WERI-Rb-1 (cell line): Measurements from ENCODE around the gene CATSPERB.
"Not testable (repeated sequence)": the region's sequence is repeated elsewhere in the genome, so short reads cannot be mapped to it uniquely, and the experiment has no call there.

Experiments used
- DNase-seq: peaks from one replicate; pipeline ENCODE4 v3.0.0-alpha.2; 2020
- H3K27ac ChIP-seq: fragments of 250-450 bp; sonication (Bioruptor Pico); 2 replicates; pipeline ENCODE4 v1.5.1; 2020; ENCODE audit warnings: mild to moderate bottlenecking, moderate library complexity
- H3K27me3 ChIP-seq: fragments of 250-450 bp; sonication (Bioruptor Pico); 2 replicates; pipeline ENCODE4 v1.5.1; 2021; ENCODE audit warnings: mild to moderate bottlenecking, low read depth, moderate library complexity; ENCODE audit not compliant: insufficient read depth, severe bottlenecking
- H3K36me3 ChIP-seq: fragments of 250-450 bp; sonication (Bioruptor Pico); 2 replicates; pipeline ENCODE4 v1.5.1; 2020; ENCODE audit warnings: mild to moderate bottlenecking, moderate library complexity
- H3K4me3 ChIP-seq: 2 replicates; pipeline ENCODE4 v1.5.1; 2011; ENCODE audit warnings: low read depth, mild to moderate bottlenecking, control low read depth, low read length
- H3K9me3 ChIP-seq: fragments of 250-450 bp; sonication (Bioruptor Pico); 2 replicates; pipeline ENCODE4 v1.5.1; 2021; ENCODE audit warnings: mild to moderate bottlenecking, moderate library complexity; ENCODE audit not compliant: severe bottlenecking
- TF ChIP-seq, protein P1 (sequence below): IDR thresholded peaks from 2 replicates; pipeline ENCODE4 v1.5.1; 2011; ENCODE audit warnings: low read depth, mild to moderate bottlenecking, control low read depth, inconsistent platforms, low read length

The CATSPERB gene

DNA sequence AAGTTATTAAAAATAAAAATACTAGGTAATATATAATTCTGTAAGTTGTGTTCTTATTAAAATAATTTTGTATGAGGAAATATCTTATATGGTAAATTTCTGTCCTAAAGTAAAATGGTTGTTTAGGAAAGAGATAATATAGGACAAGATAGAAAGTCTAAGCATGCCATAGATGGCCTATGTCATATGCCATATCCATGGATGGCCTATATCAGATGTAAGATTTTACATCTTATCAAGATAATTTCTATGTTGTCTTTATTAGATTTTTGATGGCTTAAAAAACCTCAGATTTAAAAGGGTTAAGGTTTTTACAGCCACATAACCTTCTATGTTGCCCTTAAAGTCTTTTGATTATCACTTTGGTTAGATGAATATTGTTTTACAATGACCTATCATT is 52.6 kb downstream of the CATSPERB start:
- peaks cover 8% of the 10 kb centered on the region for H3K9me3 ChIP-seq
- H3K4me3 ChIP-seq: no peak overlapping the region
- no peaks in the 10 kb centered on the region for H3K27me3 ChIP-seq
- no peaks in the 10 kb centered on the region for H3K36me3 ChIP-seq
- no peak overlapping the region for H3K27ac ChIP-seq
- TF ChIP-seq, protein P1, sequence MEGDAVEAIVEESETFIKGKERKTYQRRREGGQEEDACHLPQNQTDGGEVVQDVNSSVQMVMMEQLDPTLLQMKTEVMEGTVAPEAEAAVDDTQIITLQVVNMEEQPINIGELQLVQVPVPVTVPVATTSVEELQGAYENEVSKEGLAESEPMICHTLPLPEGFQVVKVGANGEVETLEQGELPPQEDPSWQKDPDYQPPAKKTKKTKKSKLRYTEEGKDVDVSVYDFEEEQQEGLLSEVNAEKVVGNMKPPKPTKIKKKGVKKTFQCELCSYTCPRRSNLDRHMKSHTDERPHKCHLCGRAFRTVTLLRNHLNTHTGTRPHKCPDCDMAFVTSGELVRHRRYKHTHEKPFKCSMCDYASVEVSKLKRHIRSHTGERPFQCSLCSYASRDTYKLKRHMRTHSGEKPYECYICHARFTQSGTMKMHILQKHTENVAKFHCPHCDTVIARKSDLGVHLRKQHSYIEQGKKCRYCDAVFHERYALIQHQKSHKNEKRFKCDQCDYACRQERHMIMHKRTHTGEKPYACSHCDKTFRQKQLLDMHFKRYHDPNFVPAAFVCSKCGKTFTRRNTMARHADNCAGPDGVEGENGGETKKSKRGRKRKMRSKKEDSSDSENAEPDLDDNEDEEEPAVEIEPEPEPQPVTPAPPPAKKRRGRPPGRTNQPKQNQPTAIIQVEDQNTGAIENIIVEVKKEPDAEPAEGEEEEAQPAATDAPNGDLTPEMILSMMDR: no peak
- DNase-seq: no peak

DNA sequence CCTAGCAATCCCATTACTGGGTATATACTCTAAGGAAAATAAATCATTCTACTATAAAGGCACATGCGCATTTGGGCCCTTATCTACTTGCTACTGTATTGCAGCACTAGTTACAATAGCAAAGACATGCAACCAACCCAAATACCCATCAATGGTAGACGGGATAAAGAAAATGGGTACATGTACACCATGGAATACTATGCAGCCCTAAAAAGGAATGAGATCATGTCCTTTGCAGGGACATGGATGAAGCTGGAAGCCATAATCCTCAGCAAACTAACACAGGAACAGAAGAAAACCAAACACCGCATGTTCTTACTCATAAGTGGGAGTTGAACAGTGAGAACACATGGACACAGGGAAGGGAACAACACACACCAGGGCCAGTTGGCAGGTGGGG is 54.2 kb downstream of the CATSPERB start:
- DNase-seq, H3K4me3 ChIP-seq, H3K36me3 ChIP-seq, H3K9me3 ChIP-seq, H3K27ac ChIP-seq, H3K27me3 ChIP-seq: not testable (repeated sequence)

DNA sequence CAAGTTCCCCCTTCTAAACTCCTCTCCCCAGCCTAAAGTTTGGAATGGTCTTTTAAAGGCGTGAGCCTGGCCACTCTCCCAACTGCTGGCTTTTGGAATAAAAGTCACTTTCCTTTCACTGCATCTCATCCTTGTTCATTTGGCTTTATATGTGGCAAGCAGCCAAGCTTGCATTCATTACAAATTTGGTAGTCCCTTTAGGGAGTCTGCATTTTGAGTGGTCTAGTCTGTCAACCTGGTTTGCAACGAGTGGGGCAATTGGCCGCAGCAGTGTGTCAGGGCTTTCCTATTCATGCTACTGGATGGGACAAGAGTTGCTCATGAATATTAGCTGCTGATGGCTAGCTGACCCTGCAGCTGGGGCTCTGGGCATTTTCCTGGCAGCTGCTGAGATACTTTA is 57.0 kb downstream of the CATSPERB start:
- Histone ChIP-seq H3K27ac (no peak overlapping the region), H3K9me3 (peaks cover 6% of the 10 kb centered on the region), H3K36me3 (no peaks in the 10 kb centered on the region), H3K4me3 (no peak overlapping the region), H3K27me3 (no peaks in the 10 kb centered on the region)
- TF ChIP-seq, protein P1: no peak
- DNase-seq: no peak

DNA sequence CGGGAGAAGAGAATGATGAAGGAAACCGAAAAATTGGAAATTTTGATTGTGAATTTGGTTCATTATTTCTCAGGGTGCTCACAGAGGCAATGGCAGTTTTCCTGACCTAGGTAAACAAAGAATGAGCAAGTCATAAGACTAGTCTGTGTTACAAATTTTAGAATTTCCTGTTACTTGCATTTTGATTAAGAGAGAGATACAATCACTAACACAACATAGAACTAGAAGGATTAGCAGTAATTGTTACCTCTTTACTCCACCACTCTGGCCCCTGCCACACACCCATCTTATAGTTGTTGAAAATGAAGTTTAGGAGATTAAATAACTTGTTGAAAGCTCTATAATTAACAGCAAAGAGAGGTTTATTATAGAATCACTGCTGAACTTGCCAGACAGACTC is 62.0 kb downstream of the CATSPERB start:
- TF ChIP-seq, protein P1: no peak
- no peak for DNase-seq
- H3K27ac ChIP-seq: no peak overlapping the region
- no peaks in the 10 kb centered on the region for H3K9me3 ChIP-seq
- no peaks in the 10 kb centered on the region for H3K36me3 ChIP-seq
- H3K4me3 ChIP-seq: no peak overlapping the region
- H3K27me3 ChIP-seq: no peaks in the 10 kb centered on the region

DNA sequence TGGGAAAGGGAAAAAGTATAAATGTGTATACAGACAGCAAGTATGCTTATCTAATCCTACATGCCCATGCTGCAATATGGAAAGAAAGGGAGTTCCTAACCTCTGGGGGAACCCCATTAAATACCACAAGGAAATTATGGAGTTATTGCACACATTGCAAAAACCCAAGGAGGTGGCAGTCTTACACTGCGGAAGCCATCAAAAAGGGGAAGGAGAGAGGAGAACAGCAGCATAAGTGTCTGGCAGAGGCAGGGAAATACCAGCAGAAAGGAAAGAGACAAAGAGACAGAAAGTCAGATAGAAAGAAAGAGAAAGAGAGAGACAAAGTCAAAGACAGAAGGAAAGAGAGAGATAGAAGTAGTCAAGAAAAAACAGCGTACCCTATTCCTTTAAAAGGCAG is 64.8 kb downstream of the CATSPERB start:
- H3K27ac ChIP-seq, H3K9me3 ChIP-seq, H3K4me3 ChIP-seq, H3K27me3 ChIP-seq, DNase-seq, H3K36me3 ChIP-seq: not testable (repeated sequence)

DNA sequence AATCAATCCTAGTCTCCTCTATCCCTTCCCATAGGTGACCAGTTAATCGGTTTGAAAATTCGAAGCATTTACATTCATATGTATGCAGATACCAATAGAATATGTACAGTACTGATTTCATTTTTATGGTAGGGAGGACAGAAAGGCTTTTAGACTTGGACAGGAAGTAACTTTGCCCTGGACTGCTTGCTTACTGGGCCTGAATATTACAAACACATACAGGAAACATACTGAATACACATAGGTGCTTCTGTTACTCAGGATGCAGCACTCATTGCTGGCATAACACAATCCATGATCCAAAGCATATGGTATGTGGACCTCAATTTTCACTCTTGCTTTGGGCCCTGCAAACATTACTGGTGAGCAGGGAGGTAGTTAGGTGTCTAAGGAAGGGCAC is 71.1 kb downstream of the CATSPERB start:
- Histone ChIP-seq H3K27me3 (no peaks in the 10 kb centered on the region), H3K27ac (no peak overlapping the region), H3K36me3 (no peaks in the 10 kb centered on the region), H3K9me3 (no peaks in the 10 kb centered on the region), H3K4me3 (no peak overlapping the region)
- TF ChIP-seq, protein P1: no peak
- no peak for DNase-seq

DNA sequence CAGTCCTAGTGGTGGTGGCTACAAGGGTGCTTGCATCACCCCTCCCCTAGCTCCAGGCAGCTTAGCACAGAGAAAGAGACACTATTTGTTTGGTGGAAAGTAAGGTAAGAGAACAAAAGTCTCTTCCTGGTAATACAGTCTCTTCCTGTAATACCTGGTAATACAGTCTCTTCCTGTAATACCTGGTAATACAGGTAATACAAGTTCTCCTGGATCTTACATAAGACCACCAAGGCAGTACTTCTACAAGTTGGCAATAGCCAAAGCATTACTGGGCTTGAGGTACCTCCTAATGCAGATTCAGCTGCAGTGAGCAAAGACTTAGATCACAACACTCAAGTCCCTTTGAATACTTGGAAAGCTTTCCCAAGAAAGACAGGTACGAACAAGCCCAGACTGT is 77.0 kb downstream of the CATSPERB start:
- Histone ChIP-seq H3K4me3 (no peak overlapping the region), H3K27me3 (no peaks in the 10 kb centered on the region), H3K27ac (no peak overlapping the region), H3K36me3 (no peaks in the 10 kb centered on the region), H3K9me3 (no peaks in the 10 kb centered on the region)
- no peak for DNase-seq
- TF ChIP-seq, protein P1: no peak
